ENCODE measurements around the gene AFP. TPM values are rescaled to one million over a fixed set of nuclear protein-coding genes. Genes with fewer than 3 reads are reported as not detected.

The AFP gene
- total and polyA plus RNA-seq, 2 of the 13 experiments (the other 11 are each of a cell fraction or from before 2014, with no cell fraction given): 9,434 to 13,105 TPM

GRCh38 chr4:73432169-73433000 is 3.6 kb upstream of the AFP start (continued):
- TF ChIP-seq ATF1 (CRISPR knock-in tag; IDR thresholded peaks at IDR 0.05) (peak; percentile 48; the same call in 1 of the 2 replicates), PHF5A (CRISPR knock-in tag; IDR thresholded peaks at IDR 0.05; ENCODE audit: low read depth, unreplicated experiment) (peak; percentile 87), PRMT3 (CRISPR knock-in tag; IDR thresholded peaks at IDR 0.05; ENCODE audit: borderline replicate concordance, low read depth) (no peak), KDM2A (CRISPR knock-in tag; IDR thresholded peaks at IDR 0.05; ENCODE audit: borderline replicate concordance, low read depth) (no peak), MTF2 (CRISPR knock-in tag; IDR thresholded peaks at IDR 0.05; ENCODE audit: borderline replicate concordance) (no peak), FIP1L1 (IDR thresholded peaks at IDR 0.05; ENCODE audit: borderline replicate concordance, insufficient read depth, low read depth, low read length) (no peak), ATF7 (IDR thresholded peaks at IDR 0.05) (peak; percentile 86), ATF7 (CRISPR knock-in tag; IDR thresholded peaks at IDR 0.05) (peak; percentile 72; the same call in 1 of the 2 replicates), SETDB1 (CRISPR knock-in tag; IDR thresholded peaks at IDR 0.05; ENCODE audit: borderline replicate concordance) (no peak), TIGD3 (CRISPR knock-in tag; IDR thresholded peaks at IDR 0.05; ENCODE audit: borderline replicate concordance) (no peak), ZNF724P (CRISPR knock-in tag; IDR thresholded peaks at IDR 0.05; ENCODE audit: borderline replicate concordance) (no peak), BCL6 (CRISPR knock-in tag; IDR thresholded peaks at IDR 0.05) (peak; percentile 93), NBN (conservative IDR thresholded peaks at IDR 0.05) (no peak), ZNF24 (IDR thresholded peaks at IDR 0.05) (no peak), NFAT5 (CRISPR knock-in tag; IDR thresholded peaks at IDR 0.05) (no peak), ZNF33A (CRISPR knock-in tag; IDR thresholded peaks at IDR 0.05; ENCODE audit: borderline replicate concordance) (no peak), MAX (IDR thresholded peaks at IDR 0.05) (peak; percentile 48; the same call in 1 of the 2 replicates), ZNF768 (CRISPR knock-in tag; IDR thresholded peaks at IDR 0.05) (no peak), ZFYVE20 (CRISPR knock-in tag; IDR thresholded peaks at IDR 0.05; ENCODE audit: borderline replicate concordance, low read depth) (no peak), ZNF615 (CRISPR knock-in tag; IDR thresholded peaks at IDR 0.05; ENCODE audit: borderline replicate concordance) (no peak), ZMAT5 (CRISPR knock-in tag; IDR thresholded peaks at IDR 0.05; ENCODE audit: borderline replicate concordance, low read depth) (no peak), RBM39 (IDR thresholded peaks at IDR 0.05; ENCODE audit: low read depth, low read length, poor library complexity, severe bottlenecking) (no peak)
